Upper lobe of left lung (tissue), 6 donors: ENCODE results near the gene CFAP206. TPM values are rescaled to one million over a fixed set of nuclear protein-coding genes. Genes with fewer than 3 reads are reported as not detected.

Experiments
- ATAC-seq, 2 donors: fragments of 200-7000 bp; cut with Tn5 transposase; one replicate each; pipeline ENCODE4 v1.9.1; 2022; ENCODE audit warnings: mild to moderate bottlenecking in 2 of 2, moderate library complexity in 2 of 2; ENCODE audit not compliant: low FRiP score in 2 of 2
- DNase-seq, 2 donors: peaks; one replicate each; pipeline ENCODE4 v3.0.0-alpha.2; 2019 to 2020
- H3K27ac ChIP-seq, 4 donors: fragments of 200-600 bp; sonication (generic); one replicate each; pipeline ENCODE4 v1.5.1; 2016 to 2019
- H3K27me3 ChIP-seq, 4 donors: fragments of 200-600 bp; sonication (generic); one replicate each; pipeline ENCODE4 v1.5.1; 2017 to 2019
- H3K36me3 ChIP-seq, 4 donors: fragments of 200-600 bp; sonication (generic); one replicate each; pipeline ENCODE4 v1.5.1; 2016 to 2019
- H3K4me1 ChIP-seq, 4 donors: fragments of 200-600 bp; sonication (generic); one replicate each; pipeline ENCODE4 v1.5.1; 2018 to 2019
- H3K4me3 ChIP-seq, 4 donors: fragments of 200-600 bp; sonication (generic); one replicate each; pipeline ENCODE4 v1.5.1; 2017 to 2019; ENCODE audit warnings: mild to moderate bottlenecking in 2 of 4, moderate library complexity in 1 of 4
- H3K9me3 ChIP-seq, 4 donors: fragments of 200-600 bp; sonication (generic); one replicate each; pipeline ENCODE4 v1.5.1; 2018 to 2019
- EP300 ChIP-seq, 4 donors: sonication (generic); formaldehyde crosslinking; IDR thresholded peaks; one replicate each; pipeline ENCODE4 v1.5.1; 2017; ENCODE audit warnings: antibody characterized with exemption in 4 of 4, control low read depth in 2 of 4
- POLR2A ChIP-seq, 4 donors: fragments of 450-650 bp; IDR thresholded peaks; one replicate each; pipeline ENCODE4 v1.5.1; 2016 to 2017; ENCODE audit warnings: antibody characterized with exemption in 4 of 4, mild to moderate bottlenecking in 2 of 4
- POLR2AphosphoS5 ChIP-seq, 2 donors: sonication (generic); formaldehyde crosslinking; IDR thresholded peaks; one replicate each; pipeline ENCODE4 v1.5.1; 2017; ENCODE audit warnings: antibody characterized with exemption in 2 of 2
- WGBS, 2 donors: methylation state at CpG; one replicate each; pipeline ENCODE4 v1.1.5; 2017 to 2018; 5-methylcytosine and 5-hydroxymethylcytosine counted together
- small RNA-seq, 4 donors: library from RNA; depleted of rRNA; stranded (forward); fragments of <200 nt; gene quantifications; one replicate each; pipeline ENCODE3, GENCODE V24; 2016
- total RNA-seq, 6 donors: library from RNA; depleted of rRNA in 4 of 6; stranded (reverse); fragments of >200 nt in 4 of 6; gene quantifications; one replicate each; pipeline versions ENCODE4 v1.1.0 to v1.2.1, GENCODE V29; 2016 to 2021
- TF ChIP-seq, protein P1 (sequence below), 6 experiments: fragments of 450-650 bp in 4 of 6; fragments of 200-600 bp in 2 of 6; sonication (generic) in 2 of 6; IDR thresholded peaks; one replicate each; pipeline ENCODE4 v1.5.1; 2016 to 2019; ENCODE audit warnings: antibody characterized with exemption in 6 of 6
- donor health status: DM: no; HTN: no; CAD: no; lungs with moderate emphysema.
- donor health status: DM: no; HTN: yes; CAD: no; lungs with severe emphysema.

CFAP206 gene
- total RNA-seq, 6 donors from 2014 or later: 0.17 to 14.3 (median 2.4) TPM; not detected in 1

GRCh38 chr6:87494761-87495422, 87.1 kb downstream of the CFAP206 start:
- Histone ChIP-seq H3K27ac (no peak overlapping the region), H3K4me3 (no peak overlapping the region), H3K9me3 (no peaks in the 10 kb centered on the region), H3K27me3 (no peaks in the 10 kb centered on the region), H3K36me3 (peaks cover 0 to 16% (median 2%) of the 10 kb centered on the region in 4 donors), H3K4me1 (peaks cover 0 to 3% (median 0%) of the 10 kb centered on the region in 4 donors)
- no peak for ATAC-seq
- WGBS, 2 donors: 92 to 93% methylated on average over 8 of the region's 8 CpGs
- no peak for DNase-seq
- TF ChIP-seq, protein P1, sequence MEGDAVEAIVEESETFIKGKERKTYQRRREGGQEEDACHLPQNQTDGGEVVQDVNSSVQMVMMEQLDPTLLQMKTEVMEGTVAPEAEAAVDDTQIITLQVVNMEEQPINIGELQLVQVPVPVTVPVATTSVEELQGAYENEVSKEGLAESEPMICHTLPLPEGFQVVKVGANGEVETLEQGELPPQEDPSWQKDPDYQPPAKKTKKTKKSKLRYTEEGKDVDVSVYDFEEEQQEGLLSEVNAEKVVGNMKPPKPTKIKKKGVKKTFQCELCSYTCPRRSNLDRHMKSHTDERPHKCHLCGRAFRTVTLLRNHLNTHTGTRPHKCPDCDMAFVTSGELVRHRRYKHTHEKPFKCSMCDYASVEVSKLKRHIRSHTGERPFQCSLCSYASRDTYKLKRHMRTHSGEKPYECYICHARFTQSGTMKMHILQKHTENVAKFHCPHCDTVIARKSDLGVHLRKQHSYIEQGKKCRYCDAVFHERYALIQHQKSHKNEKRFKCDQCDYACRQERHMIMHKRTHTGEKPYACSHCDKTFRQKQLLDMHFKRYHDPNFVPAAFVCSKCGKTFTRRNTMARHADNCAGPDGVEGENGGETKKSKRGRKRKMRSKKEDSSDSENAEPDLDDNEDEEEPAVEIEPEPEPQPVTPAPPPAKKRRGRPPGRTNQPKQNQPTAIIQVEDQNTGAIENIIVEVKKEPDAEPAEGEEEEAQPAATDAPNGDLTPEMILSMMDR (IDR thresholded peaks at IDR 0.05): no peak
- TF ChIP-seq EP300 (IDR thresholded peaks at IDR 0.05): no peak
- TF ChIP-seq POLR2A (IDR thresholded peaks at IDR 0.05): no peak
- no peak for TF ChIP-seq POLR2AphosphoS5 (IDR thresholded peaks at IDR 0.05)

- no peak overlapping the region for H3K4me3 ChIP-seq
- H3K27ac ChIP-seq: no peak overlapping the region
- peaks cover 0 to 7% (median 0%) of the 10 kb centered on the region in 4 donors for H3K4me1 ChIP-seq
- H3K27me3 ChIP-seq: no peaks in the 10 kb centered on the region
- TF ChIP-seq EP300 (IDR thresholded peaks at IDR 0.05) (no peak), POLR2A (IDR thresholded peaks at IDR 0.05) (no peak), POLR2AphosphoS5 (IDR thresholded peaks at IDR 0.05) (no peak)
- TF ChIP-seq, protein P1 (IDR thresholded peaks at IDR 0.05): no peak
- DNase-seq (no peak), ATAC-seq (no peak)
- peaks cover 6 to 22% (median 7%) of the 10 kb centered on the region in 4 donors for H3K36me3 ChIP-seq
- no peaks in the 10 kb centered on the region for H3K9me3 ChIP-seq
Observed at GRCh38 chr6:87498048-87498447, 90.3 kb downstream of the CFAP206 start.

- no peak for ATAC-seq
- Histone ChIP-seq H3K36me3 (peaks cover 3 to 46% (median 6%) of the 10 kb centered on the region in 4 donors), H3K27ac (no peak overlapping the region), H3K4me3 (no peak overlapping the region), H3K9me3 (no peaks in the 10 kb centered on the region), H3K27me3 (no peaks in the 10 kb centered on the region), H3K4me1 (peaks cover 0 to 4% (median 0%) of the 10 kb centered on the region in 4 donors)
- TF ChIP-seq POLR2A (IDR thresholded peaks at IDR 0.05) (no peak), EP300 (IDR thresholded peaks at IDR 0.05) (no peak), POLR2AphosphoS5 (IDR thresholded peaks at IDR 0.05) (no peak)
- TF ChIP-seq, protein P1 (IDR thresholded peaks at IDR 0.05): no peak
- WGBS, 2 donors: 81 to 88% methylated on average over 6 of the region's 6 CpGs
- DNase-seq: no peak
Observed at GRCh38 chr6:87501809-87502572, 94.2 kb downstream of the CFAP206 start.

GRCh38 chr6:87504441-87504840, 96.7 kb downstream of the CFAP206 start:
- DNase-seq (no peak), ATAC-seq (no peak)
- Histone ChIP-seq H3K27ac (no peak overlapping the region), H3K27me3 (no peaks in the 10 kb centered on the region), H3K4me3 (no peak overlapping the region), H3K4me1 (peaks cover 0 to 4% (median 0%) of the 10 kb centered on the region in 4 donors), H3K36me3 (peaks cover 3 to 63% (median 7%) of the 10 kb centered on the region in 4 donors), H3K9me3 (no peaks in the 10 kb centered on the region)
- TF ChIP-seq POLR2A (IDR thresholded peaks at IDR 0.05) (no peak), EP300 (IDR thresholded peaks at IDR 0.05) (no peak), POLR2AphosphoS5 (IDR thresholded peaks at IDR 0.05) (no peak)
- TF ChIP-seq, protein P1 (IDR thresholded peaks at IDR 0.05): no peak
- WGBS, 2 donors: 70 to 73% methylated on average over 1 of the region's 1 CpG

Small RNA genes lying within 50 kb of the gene (small RNA-seq; reads per million reads assigned to genes)
- gene AL049697.2: 0 reads per million in 4 donors
- gene RNU6-444P: 0 reads per million in 4 donors

Other genes with a start within 250 kb of the CFAP206 start
- 10 to 100 TPM in 3 of 6 donors, 1 to 10 TPM in 3; 4.6 to 19.3 (median 9.3) TPM for gene SMIM8, start 85.4 kb upstream of the CFAP206 start, total RNA-seq
- gene GJB7, start 78.7 kb upstream of the CFAP206 start, total RNA-seq: under 1 TPM in 4 of 6 donors, not detected in 2; 0.30 to 0.49 (median 0.45) TPM
- 1 to 10 TPM; 1.6 to 7.3 (median 2.1) TPM for gene C6orf163, start 63.2 kb upstream of the CFAP206 start, total RNA-seq
- gene SLC35A1, start 65.0 kb downstream of the CFAP206 start, total RNA-seq: 10 to 100 TPM; 14.7 to 39.1 (median 29.9) TPM
- 10 to 100 TPM; 21.9 to 32.5 (median 23.7) TPM for gene RARS2, start 182.0 kb downstream of the CFAP206 start, total RNA-seq
- 10 to 100 TPM; 10.3 to 27.2 (median 17.2) TPM for gene ORC3, start 182.2 kb downstream of the CFAP206 start, total RNA-seq